Common myeloid progenitor, CD34-positive (primary cell): ENCODE measurements around the gene AHCYL2.
A peak's percentile ranks its signal among the peaks of the same experiment; 100 is the strongest.

Experiments
- CTCF ChIA-PET: fragments of 350-600 bp; sonication (Branson Sonifier 250); formaldehyde crosslinking; loops from one replicate; lab custom pipeline; 2021; ENCODE audit warnings: antibody characterized with exemption; lab: Charles Lee
- POLR2A ChIA-PET: fragments of 350-600 bp; sonication (Branson Sonifier 250); formaldehyde crosslinking; loops from one replicate; lab custom pipeline; 2021; ENCODE audit warnings: antibody characterized with exemption; lab: Charles Lee
- DNase-seq, 3 donors: peaks; one replicate each; pipeline versions ENCODE4 v3.0.0 to v3.0.0-alpha.2; 2013
- H3K27ac ChIP-seq, 2 experiments: 1 replicate in 1 of 2; 2 replicates in 1 of 2; pipeline ENCODE4 v1.7.0; 2013; ENCODE audit warnings: inconsistent platforms in 2 of 2, low read length in 2 of 2, mild to moderate bottlenecking in 2 of 2, low read depth in 1 of 2, moderate library complexity in 1 of 2; ENCODE audit not compliant: severe bottlenecking in 2 of 2, insufficient read depth in 1 of 2, poor library complexity in 1 of 2
- H3K27me3 ChIP-seq, 5 experiments: replicated peaks in 2 of 5; 1 replicate in 3 of 5; 2 replicates in 2 of 5; pipeline versions ENCODE4 v1.6.1 to v1.7.0; 2013; ENCODE audit warnings: low read length in 4 of 5, mild to moderate bottlenecking in 2 of 5, moderate library complexity in 2 of 5, inconsistent platforms in 1 of 5; ENCODE audit not compliant: insufficient read depth in 5 of 5, control insufficient read depth in 4 of 5
- H3K36me3 ChIP-seq, 4 experiments: 1 replicate in 2 of 4; 2 replicates in 2 of 4; pipeline versions ENCODE4 v1.6.1 to v1.7.0; 2013; ENCODE audit warnings: low read length in 3 of 4, control low read depth in 1 of 4, mild to moderate bottlenecking in 1 of 4; ENCODE audit not compliant: control insufficient read depth in 4 of 4, insufficient read depth in 4 of 4
- H3K4me1 ChIP-seq, 4 experiments: 1 replicate in 3 of 4; 2 replicates in 1 of 4; pipeline versions ENCODE4 v1.6.1 to v1.7.1; 2013; ENCODE audit warnings: low read length in 3 of 4, mild to moderate bottlenecking in 3 of 4, control low read depth in 1 of 4, inconsistent platforms in 1 of 4, moderate library complexity in 1 of 4; ENCODE audit not compliant: control insufficient read depth in 4 of 4, insufficient read depth in 4 of 4; ENCODE audit errors: control extremely low read depth in 1 of 4
- H3K4me3 ChIP-seq, 7 experiments: 1 replicate in 4 of 7; 2 replicates in 3 of 7; pipeline versions ENCODE4 v1.5.1 to v1.7.0; 2013; ENCODE audit warnings: mild to moderate bottlenecking in 7 of 7, low read length in 6 of 7, moderate library complexity in 6 of 7, inconsistent platforms in 2 of 7, low read depth in 2 of 7, control low read depth in 1 of 7; ENCODE audit not compliant: insufficient read depth in 4 of 7, control insufficient read depth in 1 of 7; ENCODE audit errors: extremely low read depth in 1 of 7
- H3K9me3 ChIP-seq, 5 experiments: 1 replicate in 4 of 5; 2 replicates in 1 of 5; pipeline versions ENCODE4 v1.6.1 to v1.7.1; 2013; ENCODE audit warnings: low read length in 4 of 5, mild to moderate bottlenecking in 2 of 5, inconsistent platforms in 1 of 5, low read depth in 1 of 5, moderate library complexity in 1 of 5; ENCODE audit not compliant: control insufficient read depth in 4 of 5, insufficient read depth in 2 of 5; ENCODE audit errors: control extremely low read depth in 1 of 5
- WGBS: methylation state at CpG from one replicate; pipeline ENCODE4 v1.1.5; 2013; ENCODE audit not compliant: insufficient coverage; 5-methylcytosine and 5-hydroxymethylcytosine counted together

Gene AHCYL2

GRCh38 chr7:129256221-129256620 is 31.4 kb downstream of the AHCYL2 start:
- peaks cover 7 to 20% (median 17%) of the 10 kb centered on the region in 4 experiments for H3K4me1 ChIP-seq
- H3K9me3 ChIP-seq, result no peaks in the 10 kb centered on the region
- no peak for DNase-seq
- H3K27me3 ChIP-seq, result no peaks in the 10 kb centered on the region
- WGBS, result no CpG with 5 or more reads among the region's 2 CpGs
- H3K27ac ChIP-seq, result no peak overlapping the region
- CTCF ChIA-PET, result interaction anchor here (0.6 to 1.4 kb wide), 4 partner anchors 16 to 783 kb away, joined by 3 to 6 read pairs (median 3); no protein-coding TSS in a partner anchor
- no peak overlapping the region for H3K4me3 ChIP-seq
- POLR2A ChIA-PET, result interaction anchor here (0.7 kb wide), 1 partner anchor 107 kb away, joined by 6 read pairs; no protein-coding TSS in a partner anchor
- no peaks in the 10 kb centered on the region for H3K36me3 ChIP-seq

GRCh38 chr7:129257168-129257567 is 32.3 kb downstream of the AHCYL2 start:
- H3K4me1 ChIP-seq, result peaks cover 7 to 20% (median 17%) of the 10 kb centered on the region in 4 experiments
- no peaks in the 10 kb centered on the region for H3K36me3 ChIP-seq
- H3K9me3 ChIP-seq, result no peaks in the 10 kb centered on the region
- no peak overlapping the region for H3K27ac ChIP-seq
- H3K27me3 ChIP-seq, result no peaks in the 10 kb centered on the region
- CTCF ChIA-PET, result no interaction called here
- POLR2A ChIA-PET, result no interaction called here
- H3K4me3 ChIP-seq, result no peak overlapping the region
- peak in 2 of 3 donors; percentile 51 to 63 for DNase-seq

- Histone ChIP-seq H3K4me1 (peaks cover 7 to 24% (median 20%) of the 10 kb centered on the region in 4 experiments), H3K27me3 (no peaks in the 10 kb centered on the region), H3K9me3 (no peaks in the 10 kb centered on the region), H3K36me3 (no peaks in the 10 kb centered on the region), H3K4me3 (no peak overlapping the region), H3K27ac (no peak overlapping the region)
- WGBS, result 100% methylated on average over 1 of the region's 4 CpGs
- peak in 1 of 3 donors; percentile 29 for DNase-seq
- ChIA-PET POLR2A (no interaction called here), CTCF (interaction anchor here (3.5 to 6.6 kb wide), 2 partner anchors 11 to 40 kb away, joined by 18 to 31 read pairs; no protein-coding TSS in a partner anchor)
Measured at GRCh38 chr7:129258649-129259389, 34.0 kb downstream of the AHCYL2 start.

GRCh38 chr7:129262324-129262723 is 37.5 kb downstream of the AHCYL2 start:
- Histone ChIP-seq H3K27ac (no peak overlapping the region), H3K27me3 (no peaks in the 10 kb centered on the region), H3K4me1 (peaks cover 4 to 19% (median 13%) of the 10 kb centered on the region in 4 experiments), H3K4me3 (no peak overlapping the region), H3K9me3 (no peaks in the 10 kb centered on the region), H3K36me3 (no peaks in the 10 kb centered on the region)
- ChIA-PET CTCF (interaction anchor here (0.9 to 6.6 kb wide), 3 partner anchors 8 to 44 kb away, joined by 4 to 31 read pairs (median 5); no protein-coding TSS in a partner anchor), POLR2A (no interaction called here)
- WGBS, result 22% methylated on average over 2 of the region's 2 CpGs
- peak; percentile 49 to 70 (median 64) for DNase-seq

GRCh38 chr7:129263168-129263567 is 38.3 kb downstream of the AHCYL2 start:
- no CpG with 5 or more reads among the region's 2 CpGs for WGBS
- POLR2A ChIA-PET, result no interaction called here
- no peak overlapping the region for H3K27ac ChIP-seq

GRCh38 chr7:129264534-129264933 is 39.7 kb downstream of the AHCYL2 start:
- DNase-seq, result no peak
- CTCF ChIA-PET, result interaction anchor here (1.0 to 6.6 kb wide), 6 partner anchors 11 to 371 kb away, joined by 3 to 31 read pairs (median 3); no protein-coding TSS in a partner anchor
- 100% methylated on average over 3 of the region's 4 CpGs for WGBS
- Histone ChIP-seq H3K4me1 (peaks cover 0 to 8% (median 3%) of the 10 kb centered on the region in 4 experiments), H3K27me3 (no peaks in the 10 kb centered on the region), H3K27ac (no peak overlapping the region), H3K36me3 (no peaks in the 10 kb centered on the region), H3K4me3 (no peak overlapping the region), H3K9me3 (no peaks in the 10 kb centered on the region)
- POLR2A ChIA-PET, result no interaction called here

More at GRCh38 chr7:129263168-129263567, 38.3 kb downstream of the AHCYL2 start:
- Histone ChIP-seq H3K27me3 (no peaks in the 10 kb centered on the region), H3K4me1 (peaks cover 0 to 15% (median 8%) of the 10 kb centered on the region in 4 experiments), H3K4me3 (no peak overlapping the region), H3K36me3 (no peaks in the 10 kb centered on the region), H3K9me3 (no peaks in the 10 kb centered on the region)
- no peak for DNase-seq
- CTCF ChIA-PET, result interaction anchor here (0.7 to 6.6 kb wide), 5 partner anchors 8 to 45 kb away, joined by 3 to 31 read pairs (median 5); no protein-coding TSS in a partner anchor

- no peak for DNase-seq
- ChIA-PET CTCF (interaction anchor here (1.3 to 1.4 kb wide), 3 partner anchors 11 to 42 kb away, joined by 3 read pairs; no protein-coding TSS in a partner anchor), POLR2A (no interaction called here)
- Histone ChIP-seq H3K4me3 (no peak overlapping the region), H3K4me1 (peaks cover 5 to 12% (median 9%) of the 10 kb centered on the region in 4 experiments), H3K36me3 (no peaks in the 10 kb centered on the region), H3K27ac (no peak overlapping the region), H3K9me3 (no peaks in the 10 kb centered on the region), H3K27me3 (no peaks in the 10 kb centered on the region)
- 100% methylated on average over 1 of the region's 1 CpG for WGBS
Measured at GRCh38 chr7:129265328-129265727, 40.5 kb downstream of the AHCYL2 start.
